Measurements from ENCODE around the gene ANGPTL4. TPM values are rescaled to one million over a fixed set of nuclear protein-coding genes. Genes with fewer than 3 reads are reported as not detected.

Gene ANGPTL4
- total RNA-seq, 1 donor from 2014 or later = 22.4 TPM

- peak; percentile 95 for DNase-seq (ENCODE audit: low read depth)
- no peak for TF ChIP-seq CTCF (IDR thresholded peaks at IDR 0.05; ENCODE audit: insufficient read depth, low read length, poor library complexity, severe bottlenecking)
- Histone ChIP-seq H3K36me3 (ENCODE audit: control insufficient read depth, insufficient read depth, low read length) (no peaks in the 10 kb centered on the region), H3K27me3 (ENCODE audit: control insufficient read depth, insufficient read depth, low read length) (no peaks in the 10 kb centered on the region), H3K4me3 (ENCODE audit: low read depth, low read length) (no peak overlapping the region)
Measured at GRCh38 chr19:8361921-8362793, 1.8 kb upstream of the ANGPTL4 start.

DNA sequence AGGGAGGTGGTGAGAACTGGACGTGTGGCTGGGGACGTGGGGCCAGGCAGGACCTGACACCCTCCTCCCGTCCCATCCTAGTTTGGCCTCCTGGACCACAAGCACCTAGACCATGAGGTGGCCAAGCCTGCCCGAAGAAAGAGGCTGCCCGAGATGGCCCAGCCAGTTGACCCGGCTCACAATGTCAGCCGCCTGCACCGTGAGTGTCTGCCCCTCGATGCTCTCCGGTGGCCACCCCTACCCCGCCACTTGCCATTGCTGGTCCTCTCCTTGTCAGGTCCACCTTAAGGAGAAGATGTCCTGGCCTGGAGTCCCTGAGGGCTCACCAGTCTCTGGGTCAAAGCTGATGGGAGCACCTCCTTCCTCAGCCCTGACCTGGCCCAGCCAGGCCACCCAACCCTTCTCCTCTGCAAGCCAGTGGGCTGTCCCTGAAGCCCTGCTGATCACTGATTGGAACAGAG is 2.2 kb downstream of the ANGPTL4 start:
- DNase-seq (ENCODE audit: low read depth) = no peak
- no peaks in the 10 kb centered on the region for H3K27me3 ChIP-seq (ENCODE audit: control insufficient read depth, insufficient read depth, low read length)
- TF ChIP-seq CTCF (IDR thresholded peaks at IDR 0.05; ENCODE audit: insufficient read depth, low read length, poor library complexity, severe bottlenecking) = no peak
- H3K4me3 ChIP-seq (ENCODE audit: low read depth, low read length) = no peak overlapping the region
- no peaks in the 10 kb centered on the region for H3K36me3 ChIP-seq (ENCODE audit: control insufficient read depth, insufficient read depth, low read length)

DNA sequence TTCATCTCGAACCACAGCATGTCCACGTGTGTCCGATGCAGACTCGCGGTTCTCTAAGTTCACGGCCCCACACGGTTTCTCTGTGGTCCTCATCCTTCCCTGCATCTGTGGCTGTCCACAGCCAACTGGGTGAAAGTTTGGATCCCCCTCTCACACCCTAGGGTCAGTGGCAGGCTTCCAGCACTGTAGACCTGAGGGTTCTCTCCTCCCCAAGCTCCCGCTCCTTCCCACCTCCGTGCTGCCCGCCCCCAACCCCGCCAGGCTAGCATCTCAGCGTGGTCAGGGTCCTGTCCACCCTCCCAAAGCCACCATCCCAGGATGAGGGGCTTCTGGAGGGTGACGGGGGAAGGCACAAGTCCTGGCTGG is 3.0 kb downstream of the ANGPTL4 start:
- no peaks in the 10 kb centered on the region for H3K36me3 ChIP-seq (ENCODE audit: control insufficient read depth, insufficient read depth, low read length)
- H3K27me3 ChIP-seq (ENCODE audit: control insufficient read depth, insufficient read depth, low read length) = no peaks in the 10 kb centered on the region
- no peak for DNase-seq (ENCODE audit: low read depth)
- TF ChIP-seq CTCF (IDR thresholded peaks at IDR 0.05; ENCODE audit: insufficient read depth, low read length, poor library complexity, severe bottlenecking) = no peak
- no peak overlapping the region for H3K4me3 ChIP-seq (ENCODE audit: low read depth, low read length)

DNA sequence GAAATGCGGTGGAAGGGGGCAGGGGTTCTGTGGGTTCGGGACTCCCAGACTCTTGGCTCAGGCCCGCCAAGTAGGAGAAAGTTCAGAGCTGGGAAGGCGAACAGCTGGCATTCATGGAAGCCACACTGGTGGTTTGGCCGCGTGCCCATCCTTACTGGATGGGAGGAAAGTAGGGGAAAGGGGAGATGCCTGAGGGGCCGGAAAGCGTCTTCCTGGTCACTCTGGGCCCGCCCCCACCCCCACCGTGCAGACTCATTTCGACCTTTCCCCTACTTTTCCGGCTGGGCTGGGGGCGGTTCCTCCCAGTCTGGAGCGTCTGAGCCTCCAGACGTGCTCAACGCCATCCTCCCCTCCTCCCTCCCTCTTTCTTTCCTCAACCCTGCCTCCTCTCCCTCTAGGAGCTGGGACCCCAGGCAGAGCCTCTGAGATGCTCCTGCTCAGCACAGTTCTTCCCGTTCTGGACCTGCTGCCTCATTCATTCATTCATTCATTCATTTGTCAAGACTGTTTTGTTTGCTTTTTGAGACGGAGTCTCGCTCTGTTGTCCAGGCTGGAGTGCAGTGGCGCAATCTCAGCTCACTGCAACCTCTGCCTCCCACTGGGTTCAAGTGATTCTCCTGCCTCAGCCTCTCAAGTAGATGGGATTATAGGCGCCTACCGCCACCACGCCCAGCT is 3.5 kb downstream of the ANGPTL4 start:
- H3K4me3 ChIP-seq (ENCODE audit: low read depth, low read length) = no peak overlapping the region
- H3K36me3 ChIP-seq (ENCODE audit: control insufficient read depth, insufficient read depth, low read length) = no peaks in the 10 kb centered on the region
- peak; percentile 91 for DNase-seq (ENCODE audit: low read depth)
- TF ChIP-seq CTCF (IDR thresholded peaks at IDR 0.05; ENCODE audit: insufficient read depth, low read length, poor library complexity, severe bottlenecking) = no peak
- no peaks in the 10 kb centered on the region for H3K27me3 ChIP-seq (ENCODE audit: control insufficient read depth, insufficient read depth, low read length)

DNA sequence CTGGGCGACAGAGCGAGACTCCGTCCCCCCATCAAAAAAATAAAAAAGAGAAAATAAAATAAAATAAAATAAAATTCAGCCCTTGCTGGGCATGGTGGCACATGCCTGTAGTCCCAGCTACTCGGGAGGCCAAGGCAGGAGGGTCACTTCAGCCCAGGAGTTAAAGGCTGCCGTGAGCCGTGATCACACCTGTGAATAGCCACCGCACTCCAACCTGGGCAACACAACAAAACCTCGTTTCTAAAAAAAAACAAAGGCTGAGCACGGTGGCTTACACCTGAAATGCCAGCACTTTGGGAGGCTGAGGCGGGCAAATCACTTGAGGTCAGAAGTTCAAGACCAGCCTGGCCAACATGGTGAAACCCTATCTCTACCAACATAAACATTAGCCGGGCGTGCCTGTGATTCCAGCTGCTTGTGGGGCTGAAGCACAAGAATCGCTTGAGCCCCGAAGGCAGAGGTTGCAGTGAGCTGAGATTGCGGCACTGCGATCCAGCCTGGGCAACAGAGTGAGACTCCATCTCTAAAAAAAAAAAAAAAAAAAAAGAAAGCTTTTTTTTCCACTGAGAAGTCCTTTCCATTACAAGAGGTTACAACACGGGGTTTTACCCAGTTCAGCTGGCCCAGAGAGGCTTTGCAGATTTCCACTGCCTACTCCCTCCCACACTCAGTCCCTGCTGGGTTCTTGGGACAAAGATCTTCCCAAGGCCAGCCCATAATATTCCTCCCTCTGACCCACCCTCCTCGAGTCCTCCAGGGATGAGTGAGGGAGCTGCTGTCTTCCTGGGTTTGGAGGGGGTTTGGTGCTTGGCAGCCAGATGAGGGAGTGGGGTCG is 6.4 kb downstream of the ANGPTL4 start:
- no peak for TF ChIP-seq CTCF (IDR thresholded peaks at IDR 0.05; ENCODE audit: insufficient read depth, low read length, poor library complexity, severe bottlenecking)
- no peak overlapping the region for H3K4me3 ChIP-seq (ENCODE audit: low read depth, low read length)
- no peak for DNase-seq (ENCODE audit: low read depth)
- no peaks in the 10 kb centered on the region for H3K27me3 ChIP-seq (ENCODE audit: control insufficient read depth, insufficient read depth, low read length)
- H3K36me3 ChIP-seq (ENCODE audit: control insufficient read depth, insufficient read depth, low read length) = no peaks in the 10 kb centered on the region
